ENCODE data around the gene ZCCHC12. TPM values are rescaled to one million over a fixed set of nuclear protein-coding genes. Genes with fewer than 3 reads are reported as not detected.

ZCCHC12 gene
- total and polyA plus RNA-seq, 9 of the 15 experiments (the other 6 are each of a cell fraction or from before 2014, with no cell fraction given): 0.07 to 0.15 TPM; not detected in 7

DNA sequence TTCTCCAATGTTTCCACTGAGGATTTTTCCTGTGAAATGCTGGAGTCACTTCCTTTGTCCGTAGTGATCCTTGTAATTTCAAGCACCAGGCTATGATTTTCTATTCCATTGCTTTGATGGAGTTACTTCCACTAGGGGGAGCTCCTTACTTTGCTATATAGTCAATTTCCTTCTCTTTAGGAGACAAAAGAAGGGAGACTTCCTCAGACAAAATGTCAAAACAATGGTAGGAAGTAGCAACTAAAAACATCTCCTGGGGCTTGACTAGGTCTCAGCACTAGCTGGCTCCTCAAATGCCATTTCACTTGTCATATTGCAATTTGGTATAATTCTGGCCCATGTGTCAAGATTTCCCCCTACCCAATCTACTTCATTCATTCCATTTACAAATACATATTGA, 24.1 kb downstream of the ZCCHC12 start (continued):
- TF ChIP-seq, protein P1, sequence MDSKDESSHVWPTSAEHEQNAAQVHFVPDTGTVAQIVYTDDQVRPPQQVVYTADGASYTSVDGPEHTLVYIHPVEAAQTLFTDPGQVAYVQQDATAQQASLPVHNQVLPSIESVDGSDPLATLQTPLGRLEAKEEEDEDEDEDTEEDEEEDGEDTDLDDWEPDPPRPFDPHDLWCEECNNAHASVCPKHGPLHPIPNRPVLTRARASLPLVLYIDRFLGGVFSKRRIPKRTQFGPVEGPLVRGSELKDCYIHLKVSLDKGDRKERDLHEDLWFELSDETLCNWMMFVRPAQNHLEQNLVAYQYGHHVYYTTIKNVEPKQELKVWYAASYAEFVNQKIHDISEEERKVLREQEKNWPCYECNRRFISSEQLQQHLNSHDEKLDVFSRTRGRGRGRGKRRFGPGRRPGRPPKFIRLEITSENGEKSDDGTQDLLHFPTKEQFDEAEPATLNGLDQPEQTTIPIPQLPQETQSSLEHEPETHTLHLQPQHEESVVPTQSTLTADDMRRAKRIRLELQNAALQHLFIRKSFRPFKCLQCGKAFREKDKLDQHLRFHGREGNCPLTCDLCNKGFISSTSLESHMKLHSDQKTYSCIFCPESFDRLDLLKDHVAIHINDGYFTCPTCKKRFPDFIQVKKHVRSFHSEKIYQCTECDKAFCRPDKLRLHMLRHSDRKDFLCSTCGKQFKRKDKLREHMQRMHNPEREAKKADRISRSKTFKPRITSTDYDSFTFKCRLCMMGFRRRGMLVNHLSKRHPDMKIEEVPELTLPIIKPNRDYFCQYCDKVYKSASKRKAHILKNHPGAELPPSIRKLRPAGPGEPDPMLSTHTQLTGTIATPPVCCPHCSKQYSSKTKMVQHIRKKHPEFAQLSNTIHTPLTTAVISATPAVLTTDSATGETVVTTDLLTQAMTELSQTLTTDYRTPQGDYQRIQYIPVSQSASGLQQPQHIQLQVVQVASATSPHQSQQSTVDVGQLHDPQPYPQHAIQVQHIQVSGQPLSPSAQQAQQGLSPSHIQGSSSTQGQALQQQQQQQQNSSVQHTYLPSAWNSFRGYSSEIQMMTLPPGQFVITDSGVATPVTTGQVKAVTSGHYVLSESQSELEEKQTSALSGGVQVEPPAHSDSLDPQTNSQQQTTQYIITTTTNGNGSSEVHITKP (IDR thresholded peaks at IDR 0.05; ENCODE audit: partially characterized antibody): no peak
- TF ChIP-seq, protein P2, sequence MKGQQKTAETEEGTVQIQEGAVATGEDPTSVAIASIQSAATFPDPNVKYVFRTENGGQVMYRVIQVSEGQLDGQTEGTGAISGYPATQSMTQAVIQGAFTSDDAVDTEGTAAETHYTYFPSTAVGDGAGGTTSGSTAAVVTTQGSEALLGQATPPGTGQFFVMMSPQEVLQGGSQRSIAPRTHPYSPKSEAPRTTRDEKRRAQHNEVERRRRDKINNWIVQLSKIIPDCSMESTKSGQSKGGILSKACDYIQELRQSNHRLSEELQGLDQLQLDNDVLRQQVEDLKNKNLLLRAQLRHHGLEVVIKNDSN (CRISPR knock-in tag; IDR thresholded peaks at IDR 0.05): no peak
- TF ChIP-seq ZNF24 (IDR thresholded peaks at IDR 0.05): peak; percentile 58; the same call in 1 of the 2 replicates
- no peak for TF ChIP-seq ZNF444 (CRISPR knock-in tag; IDR thresholded peaks at IDR 0.05)
- no peak for TF ChIP-seq HMG20A (CRISPR knock-in tag; conservative IDR thresholded peaks at IDR 0.05)
- TF ChIP-seq TAF9B (IDR thresholded peaks at IDR 0.05; ENCODE audit: partially characterized antibody): no peak
- TF ChIP-seq, protein P3, sequence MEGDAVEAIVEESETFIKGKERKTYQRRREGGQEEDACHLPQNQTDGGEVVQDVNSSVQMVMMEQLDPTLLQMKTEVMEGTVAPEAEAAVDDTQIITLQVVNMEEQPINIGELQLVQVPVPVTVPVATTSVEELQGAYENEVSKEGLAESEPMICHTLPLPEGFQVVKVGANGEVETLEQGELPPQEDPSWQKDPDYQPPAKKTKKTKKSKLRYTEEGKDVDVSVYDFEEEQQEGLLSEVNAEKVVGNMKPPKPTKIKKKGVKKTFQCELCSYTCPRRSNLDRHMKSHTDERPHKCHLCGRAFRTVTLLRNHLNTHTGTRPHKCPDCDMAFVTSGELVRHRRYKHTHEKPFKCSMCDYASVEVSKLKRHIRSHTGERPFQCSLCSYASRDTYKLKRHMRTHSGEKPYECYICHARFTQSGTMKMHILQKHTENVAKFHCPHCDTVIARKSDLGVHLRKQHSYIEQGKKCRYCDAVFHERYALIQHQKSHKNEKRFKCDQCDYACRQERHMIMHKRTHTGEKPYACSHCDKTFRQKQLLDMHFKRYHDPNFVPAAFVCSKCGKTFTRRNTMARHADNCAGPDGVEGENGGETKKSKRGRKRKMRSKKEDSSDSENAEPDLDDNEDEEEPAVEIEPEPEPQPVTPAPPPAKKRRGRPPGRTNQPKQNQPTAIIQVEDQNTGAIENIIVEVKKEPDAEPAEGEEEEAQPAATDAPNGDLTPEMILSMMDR (IDR thresholded peaks at IDR 0.05 in 2 of 3, conservative IDR thresholded peaks at IDR 0.05 in 1 of 3; ENCODE audit: insufficient read depth in 2 of 3, low read depth in 1 of 3, low read length in 3 of 3): peak; percentile 46 to 82 (median 53); a peak in 5 of 6 replicates
- TF ChIP-seq SMAD3 (CRISPR knock-in tag; conservative IDR thresholded peaks at IDR 0.05): no peak
- TF ChIP-seq CBFA2T2 (conservative IDR thresholded peaks at IDR 0.05): no peak
- TF ChIP-seq, protein P4, sequence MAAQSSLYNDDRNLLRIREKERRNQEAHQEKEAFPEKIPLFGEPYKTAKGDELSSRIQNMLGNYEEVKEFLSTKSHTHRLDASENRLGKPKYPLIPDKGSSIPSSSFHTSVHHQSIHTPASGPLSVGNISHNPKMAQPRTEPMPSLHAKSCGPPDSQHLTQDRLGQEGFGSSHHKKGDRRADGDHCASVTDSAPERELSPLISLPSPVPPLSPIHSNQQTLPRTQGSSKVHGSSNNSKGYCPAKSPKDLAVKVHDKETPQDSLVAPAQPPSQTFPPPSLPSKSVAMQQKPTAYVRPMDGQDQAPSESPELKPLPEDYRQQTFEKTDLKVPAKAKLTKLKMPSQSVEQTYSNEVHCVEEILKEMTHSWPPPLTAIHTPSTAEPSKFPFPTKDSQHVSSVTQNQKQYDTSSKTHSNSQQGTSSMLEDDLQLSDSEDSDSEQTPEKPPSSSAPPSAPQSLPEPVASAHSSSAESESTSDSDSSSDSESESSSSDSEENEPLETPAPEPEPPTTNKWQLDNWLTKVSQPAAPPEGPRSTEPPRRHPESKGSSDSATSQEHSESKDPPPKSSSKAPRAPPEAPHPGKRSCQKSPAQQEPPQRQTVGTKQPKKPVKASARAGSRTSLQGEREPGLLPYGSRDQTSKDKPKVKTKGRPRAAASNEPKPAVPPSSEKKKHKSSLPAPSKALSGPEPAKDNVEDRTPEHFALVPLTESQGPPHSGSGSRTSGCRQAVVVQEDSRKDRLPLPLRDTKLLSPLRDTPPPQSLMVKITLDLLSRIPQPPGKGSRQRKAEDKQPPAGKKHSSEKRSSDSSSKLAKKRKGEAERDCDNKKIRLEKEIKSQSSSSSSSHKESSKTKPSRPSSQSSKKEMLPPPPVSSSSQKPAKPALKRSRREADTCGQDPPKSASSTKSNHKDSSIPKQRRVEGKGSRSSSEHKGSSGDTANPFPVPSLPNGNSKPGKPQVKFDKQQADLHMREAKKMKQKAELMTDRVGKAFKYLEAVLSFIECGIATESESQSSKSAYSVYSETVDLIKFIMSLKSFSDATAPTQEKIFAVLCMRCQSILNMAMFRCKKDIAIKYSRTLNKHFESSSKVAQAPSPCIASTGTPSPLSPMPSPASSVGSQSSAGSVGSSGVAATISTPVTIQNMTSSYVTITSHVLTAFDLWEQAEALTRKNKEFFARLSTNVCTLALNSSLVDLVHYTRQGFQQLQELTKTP (IDR thresholded peaks at IDR 0.05; ENCODE audit: low read depth in 1 of 2, partially characterized antibody in 2 of 2): no peak
- TF ChIP-seq ZFPM2 (CRISPR knock-in tag; IDR thresholded peaks at IDR 0.05): no peak
- TF ChIP-seq, protein P5, sequence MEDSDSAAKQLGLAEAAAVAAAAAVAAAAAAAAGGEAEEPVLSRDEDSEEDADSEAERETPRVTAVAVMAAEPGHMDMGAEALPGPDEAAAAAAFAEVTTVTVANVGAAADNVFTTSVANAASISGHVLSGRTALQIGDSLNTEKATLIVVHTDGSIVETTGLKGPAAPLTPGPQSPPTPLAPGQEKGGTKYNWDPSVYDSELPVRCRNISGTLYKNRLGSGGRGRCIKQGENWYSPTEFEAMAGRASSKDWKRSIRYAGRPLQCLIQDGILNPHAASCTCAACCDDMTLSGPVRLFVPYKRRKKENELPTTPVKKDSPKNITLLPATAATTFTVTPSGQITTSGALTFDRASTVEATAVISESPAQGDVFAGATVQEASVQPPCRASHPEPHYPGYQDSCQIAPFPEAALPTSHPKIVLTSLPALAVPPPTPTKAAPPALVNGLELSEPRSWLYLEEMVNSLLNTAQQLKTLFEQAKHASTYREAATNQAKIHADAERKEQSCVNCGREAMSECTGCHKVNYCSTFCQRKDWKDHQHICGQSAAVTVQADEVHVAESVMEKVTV (CRISPR knock-in tag; IDR thresholded peaks at IDR 0.05): peak; percentile 71
- TF ChIP-seq RAD21 (CRISPR knock-in tag; conservative IDR thresholded peaks at IDR 0.05 in 1 of 2, IDR thresholded peaks at IDR 0.05 in 1 of 2): peak; percentile 81 to 87
- TF ChIP-seq NR2C1 (IDR thresholded peaks at IDR 0.05): no peak
- TF ChIP-seq NR2C1 (tag; IDR thresholded peaks at IDR 0.05): no peak
